WTC11 (cell line): ENCODE results near the gene C19orf85. TPM values are rescaled to one million over a fixed set of nuclear protein-coding genes. Genes with fewer than 3 reads are reported as not detected.
"Not testable (repeated sequence)": the region's sequence is repeated elsewhere in the genome, so short reads cannot be mapped to it uniquely, and the experiment has no call there.

Experiments used
- ATAC-seq: fragments of 200-7000 bp; cut with Tn5 transposase; 2 replicates; pipeline ENCODE4 v1.10.0; 2021; ENCODE audit warnings: mild to moderate bottlenecking, moderate library complexity
- CTCF ChIA-PET: fragments of 300-600 bp; sonication (Branson Sonifier 250); formaldehyde crosslinking; loops from one replicate; lab custom pipeline; 2021; ENCODE audit warnings: antibody characterized with exemption; lab: Charles Lee
- POLR2A ChIA-PET: fragments of 350-600 bp; sonication (Branson Sonifier 250); formaldehyde crosslinking; loops from one replicate; lab custom pipeline; 2021; ENCODE audit warnings: antibody characterized with exemption; lab: Charles Lee
- DNase-seq: peaks from one replicate; pipeline ENCODE4 v3.0.0; 2021; ENCODE audit warnings: low spot score
- H3K27ac Mint-ChIP-seq: 2 replicates; pipeline ENCODE4 v1.8.0; 2021; ENCODE audit warnings: mixed read lengths
- H3K27me3 Mint-ChIP-seq: 2 replicates; pipeline ENCODE4 v1.8.0; 2021; ENCODE audit warnings: low read depth, mild to moderate bottlenecking, moderate library complexity, mixed read lengths
- H3K36me3 Mint-ChIP-seq: 2 replicates; pipeline ENCODE4 v1.8.0; 2021; ENCODE audit warnings: mixed read lengths
- H3K4me1 Mint-ChIP-seq: 2 replicates; pipeline ENCODE4 v1.8.0; 2022; ENCODE audit warnings: mixed read lengths
- H3K4me3 Mint-ChIP-seq: 2 replicates; pipeline ENCODE4 v1.8.0; 2021; ENCODE audit warnings: mild to moderate bottlenecking, moderate library complexity, mixed read lengths
- H3K9me3 Mint-ChIP-seq: 2 replicates; pipeline ENCODE4 v1.8.0; 2021; ENCODE audit warnings: mixed read lengths
- EMX1 ChIP-seq: fragments of 250-450 bp; sonication (Bioruptor Pico); IDR thresholded peaks from 2 replicates; pipeline ENCODE4 v1.8.0; 2021; ENCODE audit warnings: mild to moderate bottlenecking
- ETV6 ChIP-seq: sonication (generic); formaldehyde crosslinking; IDR thresholded peaks from 2 replicates; pipeline ENCODE4 v1.8.1; 2022; ENCODE audit warnings: mild to moderate bottlenecking, missing genetic modification reagents
- FOXP1 ChIP-seq: sonication (generic); formaldehyde crosslinking; IDR thresholded peaks from 2 replicates; pipeline ENCODE4 v1.8.0; 2022; ENCODE audit warnings: missing genetic modification reagents, mild to moderate bottlenecking, moderate library complexity, borderline replicate concordance
- IRF2 ChIP-seq: sonication (generic); formaldehyde crosslinking; IDR thresholded peaks from 2 replicates; pipeline ENCODE4 v1.8.0; 2022; ENCODE audit warnings: low read depth, missing genetic modification reagents, borderline replicate concordance
- MAX ChIP-seq: sonication (generic); formaldehyde crosslinking; IDR thresholded peaks from 2 replicates; pipeline ENCODE4 v1.8.0; 2022; ENCODE audit warnings: mild to moderate bottlenecking, missing genetic modification reagents
- NFATC4 ChIP-seq: fragments of 250-450 bp; sonication (Bioruptor Pico); IDR thresholded peaks from 2 replicates; pipeline ENCODE4 v1.9.0; 2021; ENCODE audit warnings: mild to moderate bottlenecking
- PRRX2 ChIP-seq: fragments of 250-450 bp; sonication (Bioruptor Pico); IDR thresholded peaks from 2 replicates; pipeline ENCODE4 v1.8.0; 2021; ENCODE audit warnings: mild to moderate bottlenecking
- SP1 ChIP-seq: sonication (generic); formaldehyde crosslinking; conservative IDR thresholded peaks from 2 replicates; pipeline ENCODE4 v1.8.1; 2022; ENCODE audit warnings: missing genetic modification reagents
- TP53 ChIP-seq: sonication (generic); formaldehyde crosslinking; IDR thresholded peaks from 2 replicates; pipeline ENCODE4 v1.8.1; 2023; ENCODE audit warnings: mild to moderate bottlenecking, missing genetic modification reagents
- USF1 ChIP-seq: sonication (generic); formaldehyde crosslinking; IDR thresholded peaks from 2 replicates; pipeline ENCODE4 v1.8.0; 2022; ENCODE audit warnings: mild to moderate bottlenecking, missing genetic modification reagents
- ZNF263 ChIP-seq: sonication (generic); formaldehyde crosslinking; IDR thresholded peaks from 2 replicates; pipeline ENCODE4 v1.8.1; 2022; ENCODE audit warnings: low read depth, mild to moderate bottlenecking, moderate library complexity, missing genetic modification reagents
- total RNA-seq: library from RNA; stranded (reverse); gene quantifications from 3 replicates; pipeline ENCODE4 v1.2.3, GENCODE V29; 2021
- TF ChIP-seq, protein P1 (sequence below): sonication (generic); formaldehyde crosslinking; IDR thresholded peaks from 2 replicates; pipeline ENCODE4 v1.8.1; 2023; ENCODE audit warnings: mild to moderate bottlenecking, missing genetic modification reagents, borderline replicate concordance
- TF ChIP-seq, protein P2 (sequence below): sonication (generic); formaldehyde crosslinking; IDR thresholded peaks from 2 replicates; pipeline ENCODE4 v1.8.0; 2022; ENCODE audit warnings: mild to moderate bottlenecking, missing genetic modification reagents

The C19orf85 gene
- total RNA-seq, 1 experiment from 2014 or later = 2.2 TPM

DNA sequence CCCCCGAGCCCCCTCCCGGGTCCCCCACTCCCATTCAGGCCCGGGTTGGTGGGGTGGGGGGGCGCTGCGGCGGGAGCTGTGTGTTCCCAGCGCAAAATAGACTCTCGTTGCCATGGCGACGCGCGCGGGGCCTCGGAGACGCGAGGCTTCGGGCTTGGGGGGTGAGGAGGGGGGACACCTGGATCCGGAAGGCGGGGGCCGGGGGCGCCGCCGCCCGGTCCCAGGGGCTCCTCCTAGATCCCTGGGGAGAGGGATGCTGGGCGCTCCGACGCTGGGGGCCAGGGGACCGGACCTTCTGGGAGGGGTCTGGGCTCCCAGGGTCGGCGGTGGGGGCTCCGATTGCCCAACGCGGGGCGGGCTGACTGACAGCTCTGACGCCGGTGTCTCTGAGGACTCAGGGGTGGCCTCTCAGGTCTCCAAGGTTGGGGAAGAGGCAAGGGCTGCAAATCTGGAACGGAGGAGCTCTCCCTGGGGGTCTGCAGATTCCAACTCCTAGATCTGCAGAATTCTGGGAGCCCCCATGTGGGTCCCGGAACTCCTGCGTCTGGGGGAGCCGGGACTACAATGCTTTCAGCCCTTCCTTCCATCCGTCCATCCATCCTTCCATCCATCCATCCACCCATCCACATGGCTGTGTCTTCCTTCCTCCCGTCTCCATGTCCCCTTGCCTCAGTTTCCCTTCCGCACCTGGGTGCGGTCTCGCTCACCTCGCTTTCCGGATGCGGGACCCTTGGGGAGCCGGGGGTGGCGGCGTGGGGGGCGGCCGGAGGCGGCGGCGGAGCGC lies 12.4 kb downstream of the C19orf85 start:
- Mint-ChIP-seq H3K27ac (no peak overlapping the region), H3K27me3 (peaks cover 32% of the 10 kb centered on the region), H3K4me1 (peaks cover 6% of the 10 kb centered on the region; the same call in 1 of the 2 replicates), H3K36me3 (peaks cover 12% of the 10 kb centered on the region), H3K4me3 (peak overlapping the region; percentile 74), H3K9me3 (no peaks in the 10 kb centered on the region)
- no peak for TF ChIP-seq IRF2 (CRISPR knock-in tag)
- 0 out of 2 replicates have a peak, but pooled peaks have one; percentile 44 for TF ChIP-seq FOXP1 (CRISPR knock-in tag)
- peak; percentile 86; the same call in 1 of the 2 replicates for TF ChIP-seq EMX1 (CRISPR knock-in tag)
- ChIA-PET CTCF (interaction anchor here (0.6 to 3.0 kb wide), 16 partner anchors 8 to 219 kb away, joined by 3 to 18 read pairs (median 4); partner anchors contain the start of genes ISOC2, ZNF628 and ZNF865), POLR2A (interaction anchor here (1.3 to 1.6 kb wide), 2 partner anchors 8 to 24 kb away, joined by 4 to 6 read pairs; partner anchors contain the start of gene ZNF628)
- no peak for ATAC-seq
- DNase-seq = no peak

DNA sequence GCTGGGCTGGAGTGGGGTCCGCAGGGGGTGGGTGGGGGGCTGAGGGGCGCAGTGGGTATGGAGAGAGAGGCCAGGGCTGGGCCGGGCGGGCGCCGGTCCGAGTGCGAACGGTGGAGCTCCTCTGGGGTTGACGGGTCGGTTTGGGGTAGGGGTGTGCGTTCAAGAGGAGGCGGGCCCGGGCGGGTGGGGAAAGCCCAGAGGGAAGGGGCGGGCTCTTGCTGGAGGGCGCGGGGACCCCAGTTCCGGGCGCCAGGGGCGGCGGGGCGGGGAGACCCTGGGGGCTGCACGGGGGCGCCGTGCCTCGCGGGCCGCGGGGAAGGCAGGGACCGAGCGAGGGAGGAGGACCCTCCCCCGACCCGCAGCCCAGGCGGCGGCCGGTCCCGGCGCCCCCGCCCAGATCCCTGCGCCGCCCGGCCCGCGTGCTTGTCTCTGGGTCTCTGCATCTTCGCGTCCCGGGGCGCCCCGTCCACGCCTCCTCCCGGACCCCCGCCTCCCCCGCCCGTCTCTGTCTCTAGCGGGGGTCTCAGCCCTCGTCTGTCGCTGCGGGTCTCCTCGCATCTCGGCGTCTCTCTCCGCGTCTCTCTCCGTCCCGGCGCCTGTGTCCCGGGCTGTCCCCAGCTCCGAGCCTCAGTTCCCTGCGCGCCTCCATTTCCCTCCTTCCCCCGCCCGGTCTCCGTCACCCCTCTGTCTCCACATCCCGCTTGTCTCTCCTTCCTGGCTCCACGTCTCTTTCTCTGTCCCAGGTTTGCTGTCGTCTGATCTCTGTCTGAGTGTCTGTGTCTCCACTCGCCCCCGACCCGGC lies 13.2 kb downstream of the C19orf85 start:
- Mint-ChIP-seq H3K27ac (no peak overlapping the region), H3K4me1 (peaks cover 6% of the 10 kb centered on the region; the same call in 1 of the 2 replicates), H3K4me3 (peak overlapping the region; percentile 74), H3K27me3 (peaks cover 32% of the 10 kb centered on the region), H3K36me3 (peaks cover 6% of the 10 kb centered on the region), H3K9me3 (no peaks in the 10 kb centered on the region)
- ChIA-PET CTCF (interaction anchor here (0.5 to 3.0 kb wide), 9 partner anchors 14 to 1839 kb away, joined by 3 to 18 read pairs (median 4); no protein-coding TSS in a partner anchor), POLR2A (interaction anchor here (0.6 kb wide), 1 partner anchor 304 kb away, joined by 4 read pairs; no protein-coding TSS in a partner anchor)
- TF ChIP-seq TP53 (CRISPR knock-in tag) (no peak), USF1 (CRISPR knock-in tag) (no peak), ETV6 (no peak), NFATC4 (CRISPR knock-in tag) (no peak), ZNF263 (CRISPR knock-in tag) (no peak)
- TF ChIP-seq, protein P1, sequence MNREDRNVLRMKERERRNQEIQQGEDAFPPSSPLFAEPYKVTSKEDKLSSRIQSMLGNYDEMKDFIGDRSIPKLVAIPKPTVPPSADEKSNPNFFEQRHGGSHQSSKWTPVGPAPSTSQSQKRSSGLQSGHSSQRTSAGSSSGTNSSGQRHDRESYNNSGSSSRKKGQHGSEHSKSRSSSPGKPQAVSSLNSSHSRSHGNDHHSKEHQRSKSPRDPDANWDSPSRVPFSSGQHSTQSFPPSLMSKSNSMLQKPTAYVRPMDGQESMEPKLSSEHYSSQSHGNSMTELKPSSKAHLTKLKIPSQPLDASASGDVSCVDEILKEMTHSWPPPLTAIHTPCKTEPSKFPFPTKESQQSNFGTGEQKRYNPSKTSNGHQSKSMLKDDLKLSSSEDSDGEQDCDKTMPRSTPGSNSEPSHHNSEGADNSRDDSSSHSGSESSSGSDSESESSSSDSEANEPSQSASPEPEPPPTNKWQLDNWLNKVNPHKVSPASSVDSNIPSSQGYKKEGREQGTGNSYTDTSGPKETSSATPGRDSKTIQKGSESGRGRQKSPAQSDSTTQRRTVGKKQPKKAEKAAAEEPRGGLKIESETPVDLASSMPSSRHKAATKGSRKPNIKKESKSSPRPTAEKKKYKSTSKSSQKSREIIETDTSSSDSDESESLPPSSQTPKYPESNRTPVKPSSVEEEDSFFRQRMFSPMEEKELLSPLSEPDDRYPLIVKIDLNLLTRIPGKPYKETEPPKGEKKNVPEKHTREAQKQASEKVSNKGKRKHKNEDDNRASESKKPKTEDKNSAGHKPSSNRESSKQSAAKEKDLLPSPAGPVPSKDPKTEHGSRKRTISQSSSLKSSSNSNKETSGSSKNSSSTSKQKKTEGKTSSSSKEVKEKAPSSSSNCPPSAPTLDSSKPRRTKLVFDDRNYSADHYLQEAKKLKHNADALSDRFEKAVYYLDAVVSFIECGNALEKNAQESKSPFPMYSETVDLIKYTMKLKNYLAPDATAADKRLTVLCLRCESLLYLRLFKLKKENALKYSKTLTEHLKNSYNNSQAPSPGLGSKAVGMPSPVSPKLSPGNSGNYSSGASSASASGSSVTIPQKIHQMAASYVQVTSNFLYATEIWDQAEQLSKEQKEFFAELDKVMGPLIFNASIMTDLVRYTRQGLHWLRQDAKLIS (CRISPR knock-in tag) = no peak
- TF ChIP-seq, protein P2, sequence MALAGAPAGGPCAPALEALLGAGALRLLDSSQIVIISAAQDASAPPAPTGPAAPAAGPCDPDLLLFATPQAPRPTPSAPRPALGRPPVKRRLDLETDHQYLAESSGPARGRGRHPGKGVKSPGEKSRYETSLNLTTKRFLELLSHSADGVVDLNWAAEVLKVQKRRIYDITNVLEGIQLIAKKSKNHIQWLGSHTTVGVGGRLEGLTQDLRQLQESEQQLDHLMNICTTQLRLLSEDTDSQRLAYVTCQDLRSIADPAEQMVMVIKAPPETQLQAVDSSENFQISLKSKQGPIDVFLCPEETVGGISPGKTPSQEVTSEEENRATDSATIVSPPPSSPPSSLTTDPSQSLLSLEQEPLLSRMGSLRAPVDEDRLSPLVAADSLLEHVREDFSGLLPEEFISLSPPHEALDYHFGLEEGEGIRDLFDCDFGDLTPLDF (CRISPR knock-in tag) = no peak
- DNase-seq (no peak), ATAC-seq (peak; percentile 16)

GRCh38 chr19:55449469-55449868 lies 15.1 kb downstream of the C19orf85 start:
- no peak for DNase-seq
- no peak overlapping the region for H3K27ac Mint-ChIP-seq
- no peak for TF ChIP-seq MAX (CRISPR knock-in tag)
- TF ChIP-seq PRRX2 (CRISPR knock-in tag) = no peak
- TF ChIP-seq SP1 (CRISPR knock-in tag) = no peak
- TF ChIP-seq, all 79 proteins: peak for 0
- peaks cover 32% of the 10 kb centered on the region for H3K27me3 Mint-ChIP-seq
- H3K36me3 Mint-ChIP-seq = no peaks in the 10 kb centered on the region
- H3K4me3 Mint-ChIP-seq = no peak overlapping the region
- H3K4me1 Mint-ChIP-seq = 0 out of 2 replicates have a peak, but pooled peaks cover 4% of the 10 kb centered on the region
- POLR2A ChIA-PET = no interaction called here
- no peaks in the 10 kb centered on the region for H3K9me3 Mint-ChIP-seq
- CTCF ChIA-PET = interaction anchor here (0.5 to 1.4 kb wide), 3 partner anchors 18 to 304 kb away, joined by 3 to 5 read pairs (median 3); no protein-coding TSS in a partner anchor
- ATAC-seq = no peak

DNA sequence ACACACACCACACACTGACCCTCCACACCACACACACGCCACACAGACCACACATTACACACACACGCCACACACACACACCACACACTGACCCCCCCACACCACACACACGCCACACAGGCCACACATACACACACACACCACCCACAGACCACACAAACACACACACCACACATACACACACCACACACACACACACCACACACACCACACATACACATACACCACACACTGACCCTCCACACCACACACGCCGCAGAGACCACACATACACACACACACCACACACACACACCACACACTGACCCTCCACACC lies 16.4 kb downstream of the C19orf85 start:
- DNase-seq, ATAC-seq, H3K4me3 Mint-ChIP-seq, H3K4me1 Mint-ChIP-seq, POLR2A ChIA-PET, H3K36me3 Mint-ChIP-seq, H3K27ac Mint-ChIP-seq, CTCF ChIA-PET, H3K9me3 Mint-ChIP-seq: not testable (repeated sequence)
- H3K27me3 Mint-ChIP-seq = peaks cover 28% of the 10 kb centered on the region
